Activated CD8-positive, alpha-beta memory T cell treated with anti-CD3 and anti-CD28 coated beads for 48 hours (primary cell): ENCODE results near the gene SBNO2.
"Not testable (repeated sequence)": the region's sequence is repeated elsewhere in the genome, so short reads cannot be mapped to it uniquely, and the experiment has no call there.

Experiments used
- DNase-seq, 3 experiments: peaks; one replicate each; pipeline ENCODE4 v3.0.0-alpha.2; 2020; ENCODE audit warnings: low read depth in 2 of 3, low spot score in 2 of 3

SBNO2 gene

DNA sequence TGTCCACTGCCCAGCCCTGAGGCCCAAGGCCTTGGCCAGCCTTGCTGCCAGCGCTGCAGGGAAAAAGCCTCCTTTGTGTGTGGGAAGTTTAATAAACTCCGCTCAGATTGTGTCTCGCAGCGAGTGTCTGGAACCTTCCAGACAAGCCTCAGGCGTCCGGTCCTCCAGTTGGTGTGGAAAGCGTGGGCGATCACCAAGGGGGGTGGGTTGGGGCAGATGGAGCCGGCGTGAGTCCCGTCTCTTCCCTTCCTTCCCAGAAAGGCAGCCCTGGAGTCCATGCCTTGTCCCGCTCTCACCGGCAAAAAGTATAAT lies 36.1 kb upstream of the SBNO2 start:
- DNase-seq: no peak

DNA sequence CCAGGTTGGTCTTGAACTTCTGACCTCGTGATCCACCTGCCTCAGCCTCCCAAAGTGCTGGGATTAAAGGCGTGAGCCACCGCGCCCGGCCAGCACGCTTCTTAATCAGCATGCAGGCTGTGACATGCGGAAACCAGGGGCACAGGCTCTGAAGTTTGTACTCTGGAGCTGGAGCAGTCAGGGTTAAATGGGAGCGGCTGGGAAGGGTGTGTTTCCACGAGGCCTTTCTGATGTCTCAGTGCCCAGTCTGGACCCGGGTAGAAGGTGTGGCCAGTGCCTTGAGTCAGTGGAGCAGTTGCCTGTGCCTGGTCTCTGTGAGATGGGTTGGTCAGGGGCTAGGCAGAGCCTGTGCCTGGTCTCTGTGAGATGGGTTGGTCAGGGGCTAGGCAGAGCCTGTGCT lies 34.8 kb upstream of the SBNO2 start:
- DNase-seq: not testable (repeated sequence)

DNA sequence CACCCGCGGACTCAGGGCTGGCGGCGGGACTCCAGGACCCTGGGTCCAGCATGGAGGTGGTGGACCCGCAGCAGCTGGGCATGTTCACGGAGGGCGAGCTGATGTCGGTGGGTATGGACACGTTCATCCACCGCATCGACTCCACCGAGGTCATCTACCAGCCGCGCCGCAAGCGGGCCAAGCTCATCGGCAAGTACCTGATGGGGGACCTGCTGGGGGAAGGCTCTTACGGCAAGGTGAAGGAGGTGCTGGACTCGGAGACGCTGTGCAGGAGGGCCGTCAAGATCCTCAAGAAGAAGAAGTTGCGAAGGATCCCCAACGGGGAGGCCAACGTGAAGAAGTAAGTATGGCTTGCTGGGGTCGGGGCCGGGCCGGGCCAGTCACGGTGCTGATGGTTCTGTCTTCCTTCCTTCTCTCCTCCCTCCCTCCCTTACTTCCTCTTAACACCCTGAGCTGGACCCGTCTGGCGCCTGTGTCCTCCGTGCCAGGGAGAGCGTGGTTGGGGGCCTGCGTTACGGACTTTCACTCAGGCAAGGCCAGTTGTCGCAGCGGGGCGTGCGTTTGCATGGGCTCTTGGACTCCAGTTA lies 32.9 kb upstream of the SBNO2 start:
- no peak for DNase-seq

DNA sequence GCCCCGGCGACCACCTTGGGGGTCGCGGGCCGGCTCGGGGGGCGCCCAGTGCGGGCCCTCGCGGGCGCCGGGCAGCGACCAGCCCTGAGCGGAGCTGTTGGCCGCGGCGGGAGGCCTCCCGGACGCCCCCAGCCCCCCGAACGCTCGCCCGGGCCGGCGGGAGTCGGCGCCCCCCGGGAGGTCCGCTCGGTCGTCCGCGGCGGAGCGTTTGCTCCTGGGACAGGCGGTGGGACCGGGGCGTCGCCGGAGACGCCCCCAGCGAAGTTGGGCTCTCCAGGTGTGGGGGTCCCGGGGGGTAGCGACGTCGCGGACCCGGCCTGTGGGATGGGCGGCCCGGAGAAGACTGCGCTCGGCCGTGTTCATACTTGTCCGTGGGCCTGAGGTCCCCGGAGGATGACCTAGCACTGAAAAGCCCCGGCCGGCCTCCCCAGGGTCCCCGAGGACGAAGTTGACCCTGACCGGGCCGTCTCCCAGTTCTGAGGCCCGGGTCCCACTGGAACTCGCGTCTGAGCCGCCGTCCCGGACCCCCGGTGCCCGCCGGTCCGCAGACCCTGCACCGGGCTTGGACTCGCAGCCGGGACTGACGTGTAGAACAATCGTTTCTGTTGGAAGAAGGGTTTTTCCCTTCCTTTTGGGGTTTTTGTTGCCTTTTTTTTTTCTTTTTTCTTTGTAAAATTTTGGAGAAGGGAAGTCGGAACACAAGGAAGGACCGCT lies 32.2 kb upstream of the SBNO2 start:
- no peak for DNase-seq

DNA sequence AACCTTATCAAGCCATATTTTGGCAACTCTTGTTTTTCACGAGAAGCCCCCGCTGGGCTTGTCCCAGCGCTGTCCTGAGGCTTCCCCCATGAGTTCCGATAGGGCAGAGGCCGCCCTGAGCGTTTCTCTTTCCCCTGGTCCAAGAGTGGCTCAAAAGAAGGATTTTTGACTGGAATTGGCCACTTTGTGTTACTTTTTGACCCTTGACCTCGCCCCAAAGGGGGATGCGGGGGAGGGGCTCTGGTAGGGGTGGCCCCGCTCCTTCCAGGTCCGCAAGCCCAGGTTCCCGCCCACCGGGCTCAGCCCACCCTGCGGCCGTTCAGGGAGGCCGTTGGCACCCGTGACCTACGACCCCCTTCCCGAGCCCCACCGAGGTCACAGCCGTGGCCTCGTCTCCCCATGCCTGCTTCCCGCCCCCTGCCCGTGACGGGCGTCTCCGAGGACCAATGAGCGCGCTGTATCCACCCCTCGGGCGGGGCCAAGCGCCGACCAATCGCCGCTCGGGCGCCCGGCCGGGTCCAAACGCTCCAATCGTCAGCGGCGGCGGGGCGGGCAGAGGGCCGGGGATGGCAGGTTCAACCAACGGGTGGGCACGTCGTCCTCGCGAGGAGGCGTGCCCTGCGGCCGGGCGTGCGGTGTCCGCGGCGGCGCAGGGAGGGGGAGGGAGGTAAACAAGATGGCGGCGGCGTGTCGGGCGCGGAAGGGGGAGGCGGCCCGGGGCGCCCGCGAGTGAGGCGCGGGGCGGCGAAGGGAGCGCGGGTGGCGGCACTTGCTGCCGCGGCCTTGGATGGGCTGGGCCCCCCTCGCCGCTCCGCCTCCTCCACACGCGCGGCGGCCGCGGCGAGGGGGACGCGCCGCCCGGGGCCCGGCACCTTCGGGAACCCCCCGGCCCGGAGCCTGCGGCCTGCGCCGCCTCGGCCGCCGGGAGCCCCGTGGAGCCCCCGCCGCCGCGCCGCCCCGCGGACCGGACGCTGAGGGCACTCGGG lies 31.3 kb upstream of the SBNO2 start, which contains the start of gene STK11:
TSS of gene STK11 (plus strand) at position 665 of the 986 bp plus-strand sequence. CDS start 1,136 bp downstream, outside the sequence.
- DNase-seq: peak; percentile 99 to 100 (median 100)

DNA sequence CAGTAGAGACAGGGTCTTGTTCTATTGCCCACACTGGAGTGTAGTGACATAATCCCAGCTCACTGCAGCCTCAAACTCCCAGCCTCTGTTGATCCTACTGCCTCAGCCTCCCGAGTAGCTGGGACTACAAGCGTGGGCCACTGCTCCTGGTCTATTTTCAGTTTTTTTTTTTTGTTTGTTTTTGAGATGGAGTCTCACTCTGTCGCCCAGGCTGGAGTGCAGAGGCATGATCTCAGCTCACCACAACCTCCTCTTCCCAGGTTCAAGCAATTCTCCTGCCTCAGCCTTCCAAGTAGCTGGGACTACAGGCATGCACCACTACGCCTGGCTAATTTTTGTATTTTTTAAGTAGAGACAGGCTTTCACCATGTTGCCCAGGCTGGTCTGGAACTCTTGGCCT lies 26.5 kb upstream of the SBNO2 start:
- not testable (repeated sequence) for DNase-seq

DNA sequence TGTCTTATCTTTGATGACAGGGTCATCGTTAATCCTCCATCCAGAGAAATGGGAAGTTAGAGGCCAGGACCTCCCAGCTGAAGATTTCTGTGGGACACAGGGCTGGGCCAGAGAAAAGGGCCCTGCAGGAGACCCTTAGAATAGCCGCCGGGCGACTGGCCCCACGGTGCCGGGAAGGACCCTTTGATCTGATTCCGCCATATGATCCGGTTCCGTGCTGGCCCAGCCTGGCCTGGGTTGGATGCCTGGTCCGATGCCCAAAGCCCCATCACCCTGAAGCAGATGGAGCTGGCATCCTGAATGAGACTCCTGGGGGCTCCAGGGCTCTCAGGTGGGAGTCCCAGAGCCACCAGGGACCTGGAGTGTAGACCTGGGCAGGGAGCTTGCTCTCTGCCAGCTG lies 25.5 kb upstream of the SBNO2 start:
- no peak for DNase-seq

DNA sequence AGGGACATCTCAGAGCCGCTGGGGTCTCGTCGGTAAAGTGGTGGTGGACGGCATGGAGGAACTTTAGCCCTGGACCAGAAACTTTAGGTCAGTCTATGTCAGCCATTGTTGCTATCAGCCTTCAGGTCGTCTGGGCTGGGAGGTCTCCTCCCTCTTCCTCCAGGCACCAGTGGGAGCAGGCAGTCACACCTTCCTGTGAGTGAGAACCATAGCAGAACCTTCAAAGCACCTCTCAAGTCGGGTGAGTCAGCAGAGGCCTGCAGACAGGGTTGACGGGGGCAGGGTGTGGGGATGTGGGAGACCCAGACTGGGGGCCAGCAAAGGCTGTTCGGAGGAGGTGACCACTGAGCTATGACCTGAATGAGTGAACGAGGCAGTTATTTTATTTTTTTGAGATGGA lies 15.4 kb upstream of the SBNO2 start:
- peak in 1 of 3 experiments; percentile 24 for DNase-seq

DNA sequence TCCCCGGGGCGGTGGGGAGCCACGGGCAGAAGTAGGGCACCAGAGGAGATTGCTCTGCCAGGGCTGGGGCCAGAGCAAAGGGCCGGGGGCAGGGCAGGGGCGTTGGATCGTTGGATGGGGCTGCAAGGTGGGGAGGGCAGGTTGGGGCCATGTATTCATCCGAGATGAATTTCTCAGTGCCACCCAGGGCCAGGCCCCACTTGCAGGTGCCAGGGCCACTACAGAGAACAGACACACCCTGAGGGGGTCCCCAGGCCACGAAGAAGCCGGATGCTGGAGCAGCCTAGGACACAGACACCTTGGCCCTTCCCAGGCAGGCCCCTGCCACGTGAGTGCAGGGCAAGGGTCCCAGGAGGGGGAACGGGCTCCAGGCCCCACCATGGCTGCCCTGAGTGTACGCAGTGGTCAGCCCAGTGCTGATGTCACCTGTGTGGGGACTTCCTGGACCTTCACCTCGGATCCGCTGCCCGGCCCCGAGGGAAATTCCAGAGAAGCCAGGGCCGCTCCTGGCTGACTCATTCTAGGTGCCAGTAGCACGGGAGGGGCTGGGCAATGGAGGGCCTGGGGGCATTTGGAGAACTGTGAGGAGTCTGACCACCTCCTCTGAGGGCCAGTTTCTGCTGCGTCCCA lies 9.6 kb upstream of the SBNO2 start:
- no peak for DNase-seq

DNA sequence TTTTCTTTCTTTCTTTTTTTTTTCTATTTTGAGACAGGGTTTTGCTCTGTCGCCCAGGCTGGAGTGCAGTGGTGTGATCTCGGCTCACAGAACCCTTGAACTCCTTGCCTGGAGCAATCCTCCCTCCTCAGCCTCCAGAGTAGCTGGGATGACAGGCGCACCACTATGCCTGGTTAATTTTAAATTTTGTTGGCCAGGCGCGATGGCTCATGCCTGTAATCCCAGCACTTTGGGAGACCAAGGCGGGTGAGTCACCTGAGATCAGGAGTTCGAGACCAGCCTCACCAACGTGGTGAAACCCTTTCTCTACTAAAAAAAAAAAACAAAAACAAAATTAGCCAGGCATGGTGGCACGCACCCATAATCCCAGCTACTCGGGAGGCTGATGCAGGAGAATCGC lies 8.7 kb upstream of the SBNO2 start:
- DNase-seq: no peak

DNA sequence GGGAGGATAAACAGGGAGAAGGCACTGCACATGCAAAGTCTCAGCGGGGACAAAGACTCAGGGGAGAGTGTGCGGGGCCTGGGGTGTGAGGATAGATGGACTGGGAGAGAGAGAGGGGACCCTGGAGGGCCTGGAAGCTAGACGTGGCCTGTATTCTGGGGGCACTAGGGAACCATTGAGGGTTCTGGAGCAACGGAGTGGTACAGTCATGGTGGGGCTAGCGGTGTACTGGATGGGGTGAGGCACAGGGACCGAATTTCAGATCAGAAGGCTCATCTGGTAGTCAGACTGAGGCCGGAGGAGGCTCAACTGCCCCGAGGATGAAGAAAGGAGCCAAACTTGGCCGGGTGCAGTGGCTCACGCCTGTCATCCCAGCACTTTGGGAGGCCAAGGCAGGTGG lies 8.0 kb upstream of the SBNO2 start:
- DNase-seq: no peak

DNA sequence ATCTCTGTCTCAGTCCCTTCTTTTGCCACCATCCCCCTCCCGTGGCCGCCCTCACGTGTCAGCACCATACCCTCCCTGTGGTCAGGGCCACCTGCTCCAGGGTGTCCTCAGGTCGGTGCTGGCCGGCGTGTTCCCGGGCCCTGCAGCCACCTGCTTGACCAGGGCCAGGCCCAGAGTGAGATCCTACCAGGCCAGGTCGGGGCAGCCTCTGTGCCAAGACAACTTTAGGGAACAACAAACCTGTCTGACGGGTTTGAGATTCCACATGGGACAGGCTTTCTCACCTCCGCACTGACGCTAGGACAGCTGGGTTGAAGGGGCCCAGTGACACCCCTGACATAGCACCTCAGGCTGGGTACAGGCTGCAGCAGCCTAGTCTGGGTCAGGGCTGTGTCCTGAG lies 7.5 kb upstream of the SBNO2 start:
- DNase-seq: no peak

DNA sequence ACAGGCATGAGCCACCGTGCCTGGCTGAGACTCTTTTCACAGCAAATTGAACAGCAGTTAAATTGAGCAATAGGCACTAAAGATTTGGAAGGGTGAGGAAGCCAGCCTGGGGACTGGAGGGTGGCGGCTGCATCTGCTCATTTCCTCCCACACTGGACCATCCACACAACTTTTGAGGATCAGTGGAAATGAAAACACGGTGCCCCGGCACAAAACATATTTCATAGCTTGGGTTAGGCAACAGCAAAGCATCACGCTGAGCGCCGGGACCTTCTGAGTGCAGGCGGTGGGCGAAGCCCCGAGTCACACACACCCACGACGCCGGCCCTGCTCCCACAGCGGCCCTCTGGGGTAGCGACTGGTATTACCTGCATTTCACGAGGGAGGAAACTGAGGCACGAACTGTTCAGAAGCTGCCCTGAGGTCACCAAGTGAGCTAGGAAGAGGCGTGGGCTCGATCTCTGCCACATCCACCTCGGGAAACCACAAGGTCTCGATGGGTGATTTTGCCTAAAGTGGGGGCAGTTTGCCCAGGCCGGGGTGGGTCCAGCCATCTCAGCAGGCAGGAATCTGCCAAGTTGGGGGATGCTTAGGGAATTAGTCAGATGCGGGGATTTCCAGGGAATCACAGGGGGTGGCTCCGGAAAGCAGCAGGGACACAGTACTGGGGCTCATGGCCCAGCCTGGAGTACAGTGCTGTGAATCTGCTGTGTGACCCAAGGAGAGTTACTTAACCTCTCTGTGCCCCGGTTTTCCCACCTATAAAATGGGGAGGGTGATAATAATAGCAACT lies 3.5 kb upstream of the SBNO2 start:
- DNase-seq: no peak

DNA sequence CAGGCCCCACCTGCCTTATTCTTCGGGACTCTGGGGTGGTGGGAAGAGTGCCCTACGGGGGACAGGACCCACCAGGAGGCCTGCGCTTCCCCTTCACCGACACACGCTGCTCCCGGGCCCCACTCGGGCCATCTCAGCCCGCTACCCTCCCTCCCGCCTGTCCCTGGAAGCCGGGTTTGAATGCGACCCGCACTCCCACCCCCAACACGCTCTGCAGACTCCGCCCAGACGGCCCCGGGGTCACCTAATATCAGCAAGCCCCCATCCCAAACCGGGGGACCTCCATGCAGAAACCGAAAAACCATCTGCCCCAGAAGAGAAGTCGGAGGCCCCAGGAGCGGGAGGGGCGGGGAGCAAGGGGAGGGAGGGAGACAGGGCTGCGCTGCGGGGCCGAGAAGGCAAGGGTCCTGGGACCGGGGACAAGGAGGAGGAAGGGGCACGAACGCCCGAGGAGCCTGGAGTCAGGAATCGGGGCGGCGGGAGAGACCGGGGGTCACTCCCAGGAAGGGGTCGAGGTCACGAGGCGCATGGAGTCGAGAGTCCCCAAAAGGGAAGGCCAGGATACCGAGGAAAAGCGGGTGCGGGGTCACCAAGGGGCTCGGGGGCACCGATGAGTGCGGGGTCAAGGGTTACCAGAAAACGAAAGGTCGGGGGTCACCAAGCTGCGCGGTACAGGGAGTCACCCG lies 766 bp downstream of the SBNO2 start:
- no peak for DNase-seq

DNA sequence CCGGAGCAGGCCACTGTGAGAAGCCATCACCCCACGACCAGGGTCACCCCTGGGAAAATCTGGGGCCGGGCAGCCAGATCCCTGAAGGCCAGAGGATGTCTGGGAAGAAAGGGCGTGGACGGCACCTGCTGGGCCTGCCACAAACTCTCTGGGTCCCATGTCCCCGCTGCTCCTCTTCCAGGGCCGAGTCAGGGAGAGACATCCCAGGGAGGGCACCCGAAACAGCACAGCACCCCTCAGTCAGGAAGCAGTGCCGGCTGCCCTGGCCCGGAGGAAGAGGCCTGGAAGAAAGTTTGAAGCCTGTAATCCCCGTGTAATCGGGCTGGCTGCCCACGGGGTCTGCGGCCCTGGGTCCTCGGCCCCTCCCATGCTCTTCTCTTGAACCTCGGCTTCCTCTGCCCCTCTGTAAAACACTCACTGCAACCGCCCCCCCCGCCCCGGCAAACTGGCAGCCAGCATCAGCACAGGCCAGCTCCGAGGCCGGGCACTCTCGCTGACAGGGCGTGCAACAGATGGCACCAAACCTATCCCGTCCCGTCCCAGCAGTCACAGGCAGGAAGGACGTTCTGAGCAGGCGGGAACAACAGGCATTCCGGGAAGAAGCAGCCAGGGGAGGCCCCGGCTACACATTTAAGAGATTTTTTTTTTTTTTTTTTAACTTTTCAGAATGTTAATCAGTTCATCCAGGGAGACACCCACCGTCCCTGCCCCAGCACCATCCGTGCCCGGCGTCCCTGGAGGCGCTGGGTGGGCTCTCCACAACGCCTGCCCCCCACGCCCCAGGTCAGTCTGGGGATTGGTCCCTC lies 1.5 kb downstream of the SBNO2 start:
- DNase-seq: no peak

DNA sequence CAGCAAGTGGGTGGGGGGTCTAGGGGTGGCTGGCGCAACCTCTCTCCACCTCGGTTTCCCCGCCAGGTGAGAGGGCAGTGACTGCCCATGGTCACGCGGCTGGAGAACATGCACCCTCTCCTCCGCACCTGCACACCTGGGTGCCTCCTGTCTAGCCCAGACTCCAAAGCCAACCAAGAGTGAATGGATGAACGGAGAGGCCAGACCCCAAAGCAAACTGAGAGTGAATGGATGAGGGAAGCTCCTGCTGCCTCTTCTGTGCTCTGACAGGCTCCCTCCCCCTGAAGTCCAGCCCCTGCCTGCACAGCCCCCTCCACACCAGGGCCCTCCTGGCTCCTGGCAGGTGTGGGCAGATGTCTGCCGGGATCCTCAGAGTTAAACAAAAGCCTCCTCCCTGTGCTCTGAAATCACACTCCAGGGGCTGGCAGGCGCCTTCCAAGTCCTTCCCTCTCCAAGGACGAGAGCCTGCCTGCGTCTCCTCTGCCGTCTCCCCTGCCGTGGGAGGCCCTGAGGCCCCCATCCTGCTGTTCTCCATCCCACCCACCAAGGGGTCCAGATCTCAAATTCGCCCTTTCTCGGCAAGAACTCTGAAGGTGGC lies 2.2 kb downstream of the SBNO2 start:
- DNase-seq: no peak

DNA sequence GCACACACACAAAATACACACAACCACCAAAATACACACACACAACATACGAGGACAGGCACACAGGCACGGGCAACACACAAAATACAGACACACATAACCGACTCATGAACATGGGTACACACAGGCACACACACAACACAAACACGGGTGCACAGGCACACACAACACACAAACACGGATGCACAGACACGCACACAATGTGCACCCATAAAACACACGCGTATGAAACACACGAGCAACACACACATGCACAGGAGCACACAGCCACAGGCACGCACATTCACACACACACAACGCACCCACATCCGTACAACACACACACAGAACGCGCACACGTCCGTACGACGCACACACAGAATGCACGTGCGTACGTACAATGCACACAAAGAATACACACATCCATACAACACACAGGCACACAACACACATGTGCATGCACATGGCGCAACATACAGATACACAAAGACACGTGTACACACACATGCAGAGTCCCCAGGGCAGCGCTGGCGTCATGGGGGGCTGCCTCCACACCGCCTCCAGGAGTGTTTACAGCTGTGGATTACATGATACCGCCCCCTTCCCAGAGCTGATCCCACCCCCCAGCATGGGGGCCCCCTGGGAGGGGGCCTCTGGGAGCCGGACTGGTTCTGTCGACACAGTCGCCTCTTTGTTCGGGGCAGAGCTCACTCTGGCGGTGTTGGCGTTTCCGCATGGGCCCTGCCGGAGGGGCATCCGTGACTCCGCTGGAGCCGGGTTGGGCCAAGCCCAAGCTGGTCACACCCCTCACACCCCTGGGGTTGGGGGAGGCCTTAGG lies 2.9 kb downstream of the SBNO2 start:
- DNase-seq: no peak
